IPS-15b (cell line): Measurements from ENCODE around the gene MICAL2.

ENCODE experiments used
- H3K27me3 ChIP-seq: one replicate; pipeline ENCODE4 v1.6.1; 2013; ENCODE audit warnings: low read length; ENCODE audit not compliant: control insufficient read depth, insufficient read depth
- H3K36me3 ChIP-seq: one replicate; pipeline ENCODE4 v1.6.1; 2013; ENCODE audit warnings: low read length; ENCODE audit not compliant: control insufficient read depth, insufficient read depth
- H3K4me1 ChIP-seq: one replicate; pipeline ENCODE4 v1.6.1; 2013; ENCODE audit warnings: mild to moderate bottlenecking, low read length; ENCODE audit not compliant: control insufficient read depth, insufficient read depth
- H3K4me3 ChIP-seq: one replicate; pipeline ENCODE4 v1.5.1; 2013; ENCODE audit warnings: low read depth, low read length
- H3K9ac ChIP-seq: one replicate; pipeline ENCODE4 v1.6.1; 2013; ENCODE audit warnings: low read depth, mild to moderate bottlenecking, low read length
- H3K9me3 ChIP-seq: one replicate; pipeline ENCODE4 v1.6.1; 2013; ENCODE audit warnings: mild to moderate bottlenecking, low read length; ENCODE audit not compliant: control insufficient read depth, insufficient read depth

Gene MICAL2

GRCh38 chr11:12156301-12157140, 46.1 kb downstream of the MICAL2 start:
- Histone ChIP-seq H3K36me3 (no peaks in the 10 kb centered on the region), H3K9ac (no peak overlapping the region), H3K4me3 (no peak overlapping the region), H3K9me3 (no peaks in the 10 kb centered on the region), H3K4me1 (no peaks in the 10 kb centered on the region), H3K27me3 (no peaks in the 10 kb centered on the region)

- Histone ChIP-seq H3K9ac (no peak overlapping the region), H3K9me3 (no peaks in the 10 kb centered on the region), H3K27me3 (no peaks in the 10 kb centered on the region), H3K4me3 (no peak overlapping the region), H3K36me3 (no peaks in the 10 kb centered on the region), H3K4me1 (no peaks in the 10 kb centered on the region)
These were observed 46.9 kb downstream of the MICAL2 start for GRCh38 chr11:12157241-12157661.

DNA sequence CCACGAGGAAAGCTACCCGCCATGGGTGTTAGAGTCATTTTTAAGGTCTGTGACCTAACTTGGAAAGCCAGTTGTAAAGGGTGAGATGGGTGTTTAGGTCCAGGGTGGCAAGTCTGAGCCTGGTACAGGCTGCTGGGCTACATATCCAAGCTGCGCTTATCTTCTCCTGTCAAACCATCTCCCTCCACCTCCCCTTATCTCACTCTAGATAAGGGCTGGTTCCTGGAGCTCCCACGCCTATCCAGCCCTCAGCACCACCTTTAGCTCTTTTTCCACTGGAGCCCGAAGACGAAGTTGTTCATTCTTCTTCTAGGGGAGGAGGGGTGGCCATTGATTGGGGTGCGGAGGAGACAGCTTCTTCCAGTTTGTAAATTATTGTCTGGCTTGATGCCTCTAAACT, 48.5 kb downstream of the MICAL2 start:
- Histone ChIP-seq H3K4me3 (no peak overlapping the region), H3K27me3 (no peaks in the 10 kb centered on the region), H3K4me1 (no peaks in the 10 kb centered on the region), H3K9ac (no peak overlapping the region), H3K9me3 (no peaks in the 10 kb centered on the region), H3K36me3 (no peaks in the 10 kb centered on the region)

GRCh38 chr11:12159351-12160099, 49.1 kb downstream of the MICAL2 start:
- H3K4me1 ChIP-seq = no peaks in the 10 kb centered on the region
- no peaks in the 10 kb centered on the region for H3K9me3 ChIP-seq
- no peaks in the 10 kb centered on the region for H3K27me3 ChIP-seq
- H3K36me3 ChIP-seq = no peaks in the 10 kb centered on the region
- no peak overlapping the region for H3K9ac ChIP-seq
- H3K4me3 ChIP-seq = no peak overlapping the region

DNA sequence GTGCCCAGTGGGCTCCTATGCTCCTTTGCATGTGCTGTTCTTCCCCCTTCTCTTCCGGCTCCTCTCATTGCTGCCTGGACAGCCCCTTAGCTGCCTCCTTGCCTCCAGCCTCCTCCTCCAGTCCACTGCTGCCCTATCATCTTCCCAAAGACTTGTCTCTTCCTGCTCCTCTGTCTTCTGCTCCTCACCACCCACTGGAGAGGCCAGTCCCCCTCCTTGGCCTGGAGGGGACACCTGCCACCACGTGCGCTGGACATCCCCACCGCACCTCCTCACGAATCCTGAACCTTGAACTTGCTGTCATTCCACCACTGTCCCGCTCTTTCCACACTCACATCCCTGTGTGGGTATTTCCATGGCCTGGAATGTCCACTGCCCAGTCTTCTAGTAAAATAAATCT, 49.8 kb downstream of the MICAL2 start:
- H3K4me3 ChIP-seq = no peak overlapping the region
- no peaks in the 10 kb centered on the region for H3K36me3 ChIP-seq
- H3K27me3 ChIP-seq = no peaks in the 10 kb centered on the region
- no peak overlapping the region for H3K9ac ChIP-seq
- no peaks in the 10 kb centered on the region for H3K4me1 ChIP-seq
- H3K9me3 ChIP-seq = no peaks in the 10 kb centered on the region

- no peaks in the 10 kb centered on the region for H3K4me1 ChIP-seq
- H3K9me3 ChIP-seq = no peaks in the 10 kb centered on the region
- H3K36me3 ChIP-seq = no peaks in the 10 kb centered on the region
- H3K4me3 ChIP-seq = no peak overlapping the region
- H3K27me3 ChIP-seq = no peaks in the 10 kb centered on the region
- H3K9ac ChIP-seq = no peak overlapping the region
These were observed 50.3 kb downstream of the MICAL2 start for GRCh38 chr11:12160680-12161079.

DNA sequence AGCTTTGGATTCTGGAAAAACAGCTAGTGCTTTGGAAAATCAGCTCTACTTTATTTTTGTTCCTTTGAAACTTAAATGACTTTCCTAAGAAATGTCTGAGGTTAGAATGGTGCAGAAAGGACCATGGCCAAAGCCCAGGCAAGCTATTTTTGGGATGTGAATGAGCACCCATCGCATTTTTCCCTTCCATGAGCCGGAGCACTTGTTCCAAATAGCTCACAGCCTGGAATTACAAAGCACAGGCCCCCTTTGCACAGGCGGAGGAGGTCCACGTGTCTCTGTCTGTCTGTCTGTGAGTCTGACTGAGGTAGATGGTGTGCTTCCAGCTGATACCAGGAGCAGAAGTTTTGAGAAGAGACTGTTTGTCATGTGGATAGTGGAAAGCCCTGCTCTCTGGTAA, 50.7 kb downstream of the MICAL2 start:
- Histone ChIP-seq H3K9ac (no peak overlapping the region), H3K36me3 (no peaks in the 10 kb centered on the region), H3K27me3 (no peaks in the 10 kb centered on the region), H3K4me3 (no peak overlapping the region), H3K4me1 (no peaks in the 10 kb centered on the region), H3K9me3 (no peaks in the 10 kb centered on the region)

GRCh38 chr11:12161603-12162350, 51.4 kb downstream of the MICAL2 start:
- Histone ChIP-seq H3K9me3 (no peaks in the 10 kb centered on the region), H3K36me3 (no peaks in the 10 kb centered on the region), H3K4me1 (no peaks in the 10 kb centered on the region), H3K4me3 (no peak overlapping the region), H3K9ac (no peak overlapping the region), H3K27me3 (no peaks in the 10 kb centered on the region)

DNA sequence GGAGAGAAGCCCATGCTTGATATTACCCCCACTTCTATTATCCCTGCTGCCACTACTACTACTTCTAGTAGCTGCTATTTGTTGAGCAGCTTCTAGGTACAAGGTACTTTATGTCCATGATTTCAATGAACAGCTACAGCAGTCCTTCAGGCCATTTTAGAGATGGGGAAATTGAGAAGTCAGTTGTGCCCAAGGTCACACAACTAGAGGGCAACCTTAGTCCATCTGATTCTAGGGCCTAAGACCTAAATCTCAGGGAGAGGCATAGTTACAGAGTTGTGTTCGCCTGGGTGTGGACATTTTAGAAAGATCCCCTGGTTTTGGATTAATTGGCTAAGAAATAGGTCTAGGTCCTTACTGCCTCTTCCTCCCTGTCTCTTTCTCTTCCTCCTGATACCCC, 52.3 kb downstream of the MICAL2 start:
- H3K4me1 ChIP-seq = no peaks in the 10 kb centered on the region
- no peaks in the 10 kb centered on the region for H3K9me3 ChIP-seq
- no peak overlapping the region for H3K9ac ChIP-seq

GRCh38 chr11:12163181-12163941, 53.0 kb downstream of the MICAL2 start:
- H3K27me3 ChIP-seq = no peaks in the 10 kb centered on the region
- no peak overlapping the region for H3K4me3 ChIP-seq
- no peaks in the 10 kb centered on the region for H3K4me1 ChIP-seq
- no peaks in the 10 kb centered on the region for H3K36me3 ChIP-seq
- H3K9ac ChIP-seq = no peak overlapping the region
- no peaks in the 10 kb centered on the region for H3K9me3 ChIP-seq

More for the DNA sequence above, 52.3 kb downstream of the MICAL2 start:
- H3K4me3 ChIP-seq = no peak overlapping the region
- no peaks in the 10 kb centered on the region for H3K27me3 ChIP-seq
- H3K36me3 ChIP-seq = no peaks in the 10 kb centered on the region
